ENCODE data around the gene OSBPL8.
"Not testable (repeated sequence)": the region's sequence is repeated elsewhere in the genome, so short reads cannot be mapped to it uniquely, and the experiment has no call there.

OSBPL8 gene

DNA sequence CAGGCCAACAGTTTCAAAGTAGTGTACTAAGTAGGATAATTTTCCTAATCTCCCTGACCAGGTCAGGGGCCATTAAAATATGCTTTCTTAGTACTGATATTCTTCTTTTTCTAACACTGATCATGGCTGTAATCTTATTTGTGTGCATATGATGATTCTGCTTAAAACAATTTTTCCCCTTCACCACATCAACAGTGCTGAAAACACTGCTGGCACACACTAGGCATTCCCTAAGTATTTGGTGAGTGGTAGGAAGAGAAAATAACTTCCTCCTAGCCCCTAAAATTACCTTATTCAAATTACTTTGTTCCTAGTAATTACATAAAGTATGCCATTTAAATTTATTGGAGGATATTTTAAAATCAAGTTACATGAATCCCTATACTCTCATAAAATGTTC is 161.5 kb downstream of the OSBPL8 start:
- Histone ChIP-seq H3K27ac (ENCODE audit: low read length) (no peak overlapping the region), H3K9me3 (ENCODE audit: control insufficient read depth in 2 of 2, low read length in 2 of 2) (no peaks in the 10 kb centered on the region), H3K36me3 (ENCODE audit: control insufficient read depth in 2 of 2, insufficient read depth in 2 of 2, low read length in 2 of 2) (peaks cover 0 to 5% of the 10 kb centered on the region in 2 donors), H3K27me3 (ENCODE audit: control insufficient read depth in 1 of 2, insufficient read depth in 2 of 2, low read length in 2 of 2) (no peaks in the 10 kb centered on the region), H3K9ac (ENCODE audit: low read length in 2 of 2) (no peak overlapping the region), H3K4me1 (ENCODE audit: control insufficient read depth, insufficient read depth, low read length) (no peaks in the 10 kb centered on the region), H3K4me3 (ENCODE audit: low read length in 2 of 2) (no peak overlapping the region)

DNA sequence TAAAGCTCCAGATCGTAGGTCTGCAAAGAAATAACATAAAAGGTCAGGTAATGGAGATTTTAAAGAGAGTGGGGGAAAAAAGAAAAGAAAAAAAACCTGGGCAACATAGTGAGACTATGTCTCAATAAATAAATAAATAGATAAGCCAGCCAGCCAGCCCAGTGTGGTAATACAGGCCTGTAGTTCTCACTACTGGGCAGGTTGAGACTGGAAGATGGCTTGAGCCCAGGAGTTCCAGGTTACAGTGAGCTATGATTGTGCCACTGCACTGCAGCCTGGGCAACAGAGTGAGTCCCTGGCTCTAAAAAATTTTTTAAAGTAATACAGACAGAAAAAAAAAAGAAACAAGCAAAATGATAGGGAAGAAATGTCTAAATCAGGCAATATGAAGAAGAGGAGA is 168.1 kb downstream of the OSBPL8 start:
- Histone ChIP-seq H3K27me3 (ENCODE audit: control insufficient read depth in 1 of 2, insufficient read depth in 2 of 2, low read length in 2 of 2) (no peaks in the 10 kb centered on the region), H3K4me1 (ENCODE audit: control insufficient read depth, insufficient read depth, low read length) (no peaks in the 10 kb centered on the region), H3K9ac (ENCODE audit: low read length in 2 of 2) (no peak overlapping the region), H3K27ac (ENCODE audit: low read length) (no peak overlapping the region), H3K9me3 (ENCODE audit: control insufficient read depth in 2 of 2, low read length in 2 of 2) (no peaks in the 10 kb centered on the region), H3K4me3 (ENCODE audit: low read length in 2 of 2) (no peak overlapping the region), H3K36me3 (ENCODE audit: control insufficient read depth in 2 of 2, insufficient read depth in 2 of 2, low read length in 2 of 2) (peaks cover 5 to 13% of the 10 kb centered on the region in 2 donors)

DNA sequence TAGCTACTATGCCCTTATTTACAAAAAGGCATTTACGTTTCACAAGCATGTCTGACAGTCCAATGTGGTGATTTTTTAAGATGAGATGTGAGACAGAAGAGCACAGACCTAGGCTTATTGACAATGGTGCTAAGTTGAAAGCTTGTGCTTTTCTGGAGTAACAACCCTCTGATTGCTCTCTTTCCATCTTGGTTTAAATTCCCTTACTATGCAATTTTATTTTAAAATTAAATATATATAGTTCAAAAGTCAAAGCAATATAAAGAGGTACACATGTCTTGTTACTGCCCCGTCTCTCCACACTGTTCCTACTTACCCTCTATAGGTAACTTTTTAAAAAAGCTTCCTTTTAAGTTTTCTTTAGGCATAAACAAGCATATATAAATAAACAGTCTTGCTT is 172.0 kb downstream of the OSBPL8 start:
- Histone ChIP-seq H3K27ac (ENCODE audit: low read length) (no peak overlapping the region), H3K9me3 (ENCODE audit: control insufficient read depth in 2 of 2, low read length in 2 of 2) (no peaks in the 10 kb centered on the region), H3K4me1 (ENCODE audit: control insufficient read depth, insufficient read depth, low read length) (no peaks in the 10 kb centered on the region), H3K27me3 (ENCODE audit: control insufficient read depth in 1 of 2, insufficient read depth in 2 of 2, low read length in 2 of 2) (no peaks in the 10 kb centered on the region), H3K9ac (ENCODE audit: low read length in 2 of 2) (no peak overlapping the region), H3K4me3 (ENCODE audit: low read length in 2 of 2) (no peak overlapping the region), H3K36me3 (ENCODE audit: control insufficient read depth in 2 of 2, insufficient read depth in 2 of 2, low read length in 2 of 2) (peaks cover 10 to 18% of the 10 kb centered on the region in 2 donors)

- no peaks in the 10 kb centered on the region for H3K4me1 ChIP-seq (ENCODE audit: control insufficient read depth, insufficient read depth, low read length)
- no peaks in the 10 kb centered on the region for H3K27me3 ChIP-seq (ENCODE audit: control insufficient read depth in 1 of 2, insufficient read depth in 2 of 2, low read length in 2 of 2)
- no peak overlapping the region for H3K4me3 ChIP-seq (ENCODE audit: low read length in 2 of 2)
- no peaks in the 10 kb centered on the region for H3K9me3 ChIP-seq (ENCODE audit: control insufficient read depth in 2 of 2, low read length in 2 of 2)
- no peak overlapping the region for H3K27ac ChIP-seq (ENCODE audit: low read length)
- H3K36me3 ChIP-seq (ENCODE audit: control insufficient read depth in 2 of 2, insufficient read depth in 2 of 2, low read length in 2 of 2): peaks cover 10 to 13% of the 10 kb centered on the region in 2 donors
- no peak overlapping the region for H3K9ac ChIP-seq (ENCODE audit: low read length in 2 of 2)
These were observed 175.0 kb downstream of the OSBPL8 start for GRCh38 chr12:76384560-76384959.

GRCh38 chr12:76383988-76384387 is 175.6 kb downstream of the OSBPL8 start:
- Histone ChIP-seq H3K9ac (ENCODE audit: low read length in 2 of 2) (no peak overlapping the region), H3K9me3 (ENCODE audit: control insufficient read depth in 2 of 2, low read length in 2 of 2) (no peaks in the 10 kb centered on the region), H3K4me1 (ENCODE audit: control insufficient read depth, insufficient read depth, low read length) (no peaks in the 10 kb centered on the region), H3K27ac (ENCODE audit: low read length) (no peak overlapping the region), H3K27me3 (ENCODE audit: control insufficient read depth in 1 of 2, insufficient read depth in 2 of 2, low read length in 2 of 2) (no peaks in the 10 kb centered on the region), H3K4me3 (ENCODE audit: low read length in 2 of 2) (no peak overlapping the region), H3K36me3 (ENCODE audit: control insufficient read depth in 2 of 2, insufficient read depth in 2 of 2, low read length in 2 of 2) (peaks cover 8% of the 10 kb centered on the region in 2 donors)

DNA sequence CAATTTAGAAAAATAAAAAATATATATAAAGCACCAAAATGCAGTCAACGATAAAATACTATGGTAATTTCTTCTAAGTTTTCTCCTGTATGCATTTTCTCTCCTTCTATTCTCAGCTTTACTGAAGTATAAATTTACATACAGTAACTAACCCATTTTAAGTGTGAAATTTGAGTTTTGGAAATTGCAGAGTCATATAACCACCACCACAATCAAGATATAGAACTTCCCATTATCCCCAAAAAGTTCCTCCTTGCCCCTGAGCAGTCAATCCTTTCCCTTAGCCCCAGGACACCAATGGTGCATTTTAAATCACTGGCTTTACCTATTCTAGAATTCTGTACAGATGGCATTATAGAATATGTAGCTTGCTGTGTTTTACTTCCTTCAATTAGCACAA is 180.3 kb downstream of the OSBPL8 start:
- H3K27me3 ChIP-seq (ENCODE audit: control insufficient read depth in 1 of 2, insufficient read depth in 2 of 2, low read length in 2 of 2): no peaks in the 10 kb centered on the region
- H3K9me3 ChIP-seq (ENCODE audit: control insufficient read depth in 2 of 2, low read length in 2 of 2): no peaks in the 10 kb centered on the region
- H3K4me1 ChIP-seq (ENCODE audit: control insufficient read depth, insufficient read depth, low read length): no peaks in the 10 kb centered on the region
- peaks cover 6 to 8% of the 10 kb centered on the region in 2 donors for H3K36me3 ChIP-seq (ENCODE audit: control insufficient read depth in 2 of 2, insufficient read depth in 2 of 2, low read length in 2 of 2)
- H3K9ac ChIP-seq (ENCODE audit: low read length in 2 of 2): no peak overlapping the region
- H3K27ac ChIP-seq (ENCODE audit: low read length): no peak overlapping the region
- H3K4me3 ChIP-seq (ENCODE audit: low read length in 2 of 2): no peak overlapping the region

DNA sequence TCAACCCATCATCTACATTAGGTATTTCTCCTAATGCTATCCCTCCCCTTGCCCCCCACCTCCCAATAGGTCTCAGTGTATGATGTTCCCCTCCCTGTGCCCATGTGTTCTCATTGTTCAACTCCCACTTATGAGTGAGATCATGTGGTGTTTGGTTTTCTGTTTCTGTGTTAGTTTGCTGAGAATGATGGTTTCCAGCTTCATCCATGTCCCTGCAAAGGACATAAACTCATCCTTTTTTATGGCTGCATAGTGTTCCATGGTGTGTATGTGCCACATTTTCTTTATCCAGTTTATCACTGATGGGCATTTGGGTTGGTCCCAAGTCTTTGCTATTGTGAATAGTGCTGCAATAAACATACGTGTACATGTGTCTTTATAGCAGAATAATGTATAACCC is 182.7 kb downstream of the OSBPL8 start:
- not testable (repeated sequence) for H3K4me1 ChIP-seq (ENCODE audit: control insufficient read depth, insufficient read depth, low read length); H3K27ac ChIP-seq (ENCODE audit: low read length); H3K36me3 ChIP-seq (ENCODE audit: control insufficient read depth in 2 of 2, insufficient read depth in 2 of 2, low read length in 2 of 2); H3K9me3 ChIP-seq (ENCODE audit: control insufficient read depth in 2 of 2, low read length in 2 of 2); H3K9ac ChIP-seq (ENCODE audit: low read length in 2 of 2); H3K27me3 ChIP-seq (ENCODE audit: control insufficient read depth in 1 of 2, insufficient read depth in 2 of 2, low read length in 2 of 2); H3K4me3 ChIP-seq (ENCODE audit: low read length in 2 of 2)

- Histone ChIP-seq H3K9ac (ENCODE audit: low read length in 2 of 2) (no peak overlapping the region), H3K27me3 (ENCODE audit: control insufficient read depth in 1 of 2, insufficient read depth in 2 of 2, low read length in 2 of 2) (no peaks in the 10 kb centered on the region), H3K4me3 (ENCODE audit: low read length in 2 of 2) (no peak overlapping the region), H3K9me3 (ENCODE audit: control insufficient read depth in 2 of 2, low read length in 2 of 2) (no peaks in the 10 kb centered on the region), H3K36me3 (ENCODE audit: control insufficient read depth in 2 of 2, insufficient read depth in 2 of 2, low read length in 2 of 2) (peaks cover 8% of the 10 kb centered on the region in 2 donors), H3K4me1 (ENCODE audit: control insufficient read depth, insufficient read depth, low read length) (no peaks in the 10 kb centered on the region), H3K27ac (ENCODE audit: low read length) (no peak overlapping the region)
These were observed 183.6 kb downstream of the OSBPL8 start for GRCh38 chr12:76375939-76376338.

- H3K9ac ChIP-seq (ENCODE audit: low read length in 2 of 2): no peak overlapping the region
- H3K36me3 ChIP-seq (ENCODE audit: control insufficient read depth in 2 of 2, insufficient read depth in 2 of 2, low read length in 2 of 2): peaks cover 8 to 11% of the 10 kb centered on the region in 2 donors
- no peak overlapping the region for H3K4me3 ChIP-seq (ENCODE audit: low read length in 2 of 2)
- no peaks in the 10 kb centered on the region for H3K9me3 ChIP-seq (ENCODE audit: control insufficient read depth in 2 of 2, low read length in 2 of 2)
- no peaks in the 10 kb centered on the region for H3K27me3 ChIP-seq (ENCODE audit: control insufficient read depth in 1 of 2, insufficient read depth in 2 of 2, low read length in 2 of 2)
- H3K4me1 ChIP-seq (ENCODE audit: control insufficient read depth, insufficient read depth, low read length): no peaks in the 10 kb centered on the region
- H3K27ac ChIP-seq (ENCODE audit: low read length): no peak overlapping the region
These were observed 184.1 kb downstream of the OSBPL8 start for GRCh38 chr12:76375470-76375869.

DNA sequence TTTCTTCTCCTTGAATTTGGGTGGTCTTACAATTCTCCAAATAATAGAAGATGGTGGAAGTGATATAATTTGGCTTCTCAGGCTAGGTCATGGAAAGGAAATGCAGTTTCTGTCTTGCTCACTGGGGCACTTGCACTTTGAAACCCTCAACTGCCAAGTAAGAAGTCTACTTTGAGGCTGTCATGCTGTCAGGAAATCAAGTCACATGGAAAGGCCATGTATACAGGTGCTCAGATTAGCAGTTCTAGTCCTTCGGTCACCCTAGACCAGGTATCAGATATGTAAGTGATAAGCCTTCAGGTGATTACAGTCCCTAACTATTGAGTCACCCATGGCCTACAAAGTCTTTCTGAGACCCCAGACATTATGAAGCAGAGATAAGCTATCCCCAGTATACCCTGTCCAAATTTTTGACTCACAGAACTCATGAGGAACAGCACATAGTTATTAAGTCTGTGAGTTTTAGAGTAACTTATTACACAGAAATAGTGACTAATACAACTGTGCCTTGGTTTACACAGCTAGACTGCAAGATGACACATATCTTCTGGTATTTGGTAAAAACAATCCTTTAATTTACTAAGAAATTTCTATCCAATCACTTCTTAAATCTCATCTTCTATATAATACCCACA is 185.1 kb downstream of the OSBPL8 start:
- no peaks in the 10 kb centered on the region for H3K9me3 ChIP-seq (ENCODE audit: control insufficient read depth in 2 of 2, low read length in 2 of 2)

DNA sequence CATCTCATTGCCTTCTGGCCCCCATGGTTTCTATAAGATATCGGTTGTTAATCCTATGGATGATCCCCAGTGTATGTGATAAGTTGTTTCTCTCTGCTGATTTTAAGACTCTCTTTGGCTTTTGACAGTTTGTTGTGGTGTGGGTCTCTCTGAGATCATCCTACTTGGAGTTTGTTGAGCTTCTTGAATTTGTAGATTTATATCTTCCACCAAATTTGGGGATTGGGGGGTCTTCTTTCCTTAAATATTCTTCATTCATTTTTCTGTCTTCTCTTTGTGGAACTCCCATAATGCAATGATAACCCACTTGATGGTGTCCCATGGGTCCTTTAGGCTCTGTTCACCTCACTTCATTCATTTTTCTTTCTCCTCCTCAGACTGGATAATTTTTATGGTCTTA is 191.3 kb downstream of the OSBPL8 start:
- H3K27ac ChIP-seq (ENCODE audit: low read length): no peak overlapping the region
- H3K27me3 ChIP-seq (ENCODE audit: control insufficient read depth in 1 of 2, insufficient read depth in 2 of 2, low read length in 2 of 2): no peaks in the 10 kb centered on the region
- no peak overlapping the region for H3K4me3 ChIP-seq (ENCODE audit: low read length in 2 of 2)
- H3K36me3 ChIP-seq (ENCODE audit: control insufficient read depth in 2 of 2, insufficient read depth in 2 of 2, low read length in 2 of 2): peaks cover 6 to 24% of the 10 kb centered on the region in 2 donors
- no peaks in the 10 kb centered on the region for H3K4me1 ChIP-seq (ENCODE audit: control insufficient read depth, insufficient read depth, low read length)
- H3K9me3 ChIP-seq (ENCODE audit: control insufficient read depth in 2 of 2, low read length in 2 of 2): no peaks in the 10 kb centered on the region
- H3K9ac ChIP-seq (ENCODE audit: low read length in 2 of 2): no peak overlapping the region

More for the DNA sequence above, 185.1 kb downstream of the OSBPL8 start:
- Histone ChIP-seq H3K4me3 (ENCODE audit: low read length in 2 of 2) (no peak overlapping the region), H3K27me3 (ENCODE audit: control insufficient read depth in 1 of 2, insufficient read depth in 2 of 2, low read length in 2 of 2) (no peaks in the 10 kb centered on the region), H3K4me1 (ENCODE audit: control insufficient read depth, insufficient read depth, low read length) (no peaks in the 10 kb centered on the region), H3K9ac (ENCODE audit: low read length in 2 of 2) (no peak overlapping the region), H3K36me3 (ENCODE audit: control insufficient read depth in 2 of 2, insufficient read depth in 2 of 2, low read length in 2 of 2) (peaks cover 8 to 16% of the 10 kb centered on the region in 2 donors), H3K27ac (ENCODE audit: low read length) (no peak overlapping the region)
